Activated CD4-positive, alpha-beta T cell treated with anti-CD3 and anti-CD28 coated beads, Interleukin-2, amount 50 U/mL, for 16 hours (primary cell): ENCODE data around the gene GSTA4.
"Not testable (repeated sequence)": the region's sequence is repeated elsewhere in the genome, so short reads cannot be mapped to it uniquely, and the experiment has no call there.

Source experiments
- DNase-seq: peaks from one replicate; pipeline ENCODE4 v3.0.0-alpha.2; 2020

The GSTA4 gene

DNA sequence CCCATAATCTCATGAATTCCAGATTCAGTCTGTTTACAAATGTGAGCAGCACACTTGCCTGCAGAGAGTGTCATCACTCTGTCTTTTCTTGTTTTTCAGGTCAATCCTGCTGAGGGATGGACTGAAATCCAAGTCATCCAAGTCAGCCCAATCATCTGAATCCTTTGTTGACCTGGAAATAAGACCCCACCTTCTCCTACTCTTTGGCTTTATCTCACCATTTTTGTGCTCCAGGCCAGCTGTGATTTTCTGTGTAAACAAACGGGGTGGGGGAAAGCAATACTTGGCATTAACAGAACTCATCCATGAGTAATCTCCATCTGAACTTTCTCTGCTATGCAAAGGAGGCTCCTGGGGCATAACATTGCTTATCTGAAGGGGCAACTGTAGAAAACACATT lies 16.9 kb upstream of the GSTA4 start:
- DNase-seq = no peak

DNA sequence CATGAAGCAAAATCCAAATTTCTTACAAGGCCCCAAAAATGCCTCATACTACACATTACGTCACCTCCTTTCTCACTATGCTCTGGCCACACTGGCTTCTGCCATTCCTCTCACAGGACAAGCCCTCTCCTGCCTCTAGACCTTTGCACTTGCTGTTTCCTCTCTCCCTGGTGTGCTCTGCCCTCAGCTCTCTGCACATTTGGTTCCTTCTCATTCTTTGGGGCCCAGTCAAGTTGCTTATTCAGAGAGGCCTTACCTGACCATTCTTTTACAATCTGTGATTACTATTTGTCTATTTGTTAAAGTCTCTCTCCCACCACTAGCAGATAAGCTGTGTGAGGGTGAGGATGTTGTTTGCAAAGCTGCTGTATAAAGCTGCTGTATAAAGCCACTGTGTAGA lies 15.4 kb upstream of the GSTA4 start:
- no peak for DNase-seq

DNA sequence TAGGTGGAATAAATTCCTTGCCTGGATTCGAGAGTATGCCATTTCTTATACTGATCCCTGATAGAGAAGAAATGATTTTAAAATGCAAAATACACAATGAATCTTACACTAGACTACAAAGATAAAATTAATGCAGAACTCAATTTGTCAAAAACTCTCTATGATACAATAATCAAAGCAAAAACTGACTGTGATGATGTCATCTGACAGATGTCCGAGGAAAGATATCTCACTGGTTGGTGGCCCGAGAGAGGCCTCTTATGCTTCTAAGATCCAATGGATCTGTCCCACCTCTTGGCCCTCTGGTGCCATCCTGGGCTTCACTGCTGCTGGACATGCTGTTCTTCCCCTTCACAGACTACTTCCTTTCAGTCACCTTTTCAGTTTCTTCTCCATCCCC lies 14.4 kb upstream of the GSTA4 start:
- DNase-seq = no peak

DNA sequence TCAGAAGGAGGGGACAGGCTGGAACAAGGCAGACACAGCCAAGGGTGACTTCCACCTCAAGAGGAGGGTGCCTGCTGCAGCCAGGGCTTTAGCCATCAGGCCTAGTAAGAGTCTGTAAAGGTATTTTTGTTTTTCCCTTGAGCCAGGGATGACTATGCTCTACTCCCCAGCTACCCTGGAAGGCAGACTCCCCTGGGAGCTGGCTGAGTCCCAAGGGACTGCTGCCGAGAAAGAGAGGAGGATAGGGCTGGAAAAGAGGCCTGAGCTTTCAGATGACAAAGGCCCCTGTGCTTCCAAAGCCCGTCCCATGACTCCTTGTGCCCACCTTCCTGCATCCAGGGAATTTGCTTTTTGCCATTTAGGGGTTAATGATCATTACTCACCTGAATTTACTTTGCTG lies 14.0 kb upstream of the GSTA4 start:
- no peak for DNase-seq

DNA sequence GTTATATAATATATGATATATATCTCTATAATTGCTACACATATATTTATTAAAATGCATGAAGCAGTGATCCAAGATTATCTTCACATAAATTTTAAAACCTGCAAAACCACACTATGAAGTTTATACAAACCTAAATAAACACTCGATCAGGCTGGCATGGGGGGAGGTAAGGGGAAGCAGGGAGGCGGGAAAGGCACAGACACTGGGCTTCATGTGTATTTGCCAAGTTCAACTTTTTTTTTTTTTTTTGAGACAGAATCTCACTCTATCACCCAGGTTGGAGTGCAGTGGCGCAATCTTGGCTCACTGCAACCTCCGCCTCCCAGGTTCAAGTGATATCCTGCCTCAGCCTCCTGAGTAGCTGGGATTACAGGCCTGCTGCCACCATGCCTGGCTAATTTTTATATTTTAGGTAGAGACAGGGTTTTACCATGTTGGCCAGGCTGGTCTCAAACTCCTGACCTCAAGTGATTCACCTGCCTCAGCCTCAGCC lies 13.2 kb upstream of the GSTA4 start:
- not testable (repeated sequence) for DNase-seq

DNA sequence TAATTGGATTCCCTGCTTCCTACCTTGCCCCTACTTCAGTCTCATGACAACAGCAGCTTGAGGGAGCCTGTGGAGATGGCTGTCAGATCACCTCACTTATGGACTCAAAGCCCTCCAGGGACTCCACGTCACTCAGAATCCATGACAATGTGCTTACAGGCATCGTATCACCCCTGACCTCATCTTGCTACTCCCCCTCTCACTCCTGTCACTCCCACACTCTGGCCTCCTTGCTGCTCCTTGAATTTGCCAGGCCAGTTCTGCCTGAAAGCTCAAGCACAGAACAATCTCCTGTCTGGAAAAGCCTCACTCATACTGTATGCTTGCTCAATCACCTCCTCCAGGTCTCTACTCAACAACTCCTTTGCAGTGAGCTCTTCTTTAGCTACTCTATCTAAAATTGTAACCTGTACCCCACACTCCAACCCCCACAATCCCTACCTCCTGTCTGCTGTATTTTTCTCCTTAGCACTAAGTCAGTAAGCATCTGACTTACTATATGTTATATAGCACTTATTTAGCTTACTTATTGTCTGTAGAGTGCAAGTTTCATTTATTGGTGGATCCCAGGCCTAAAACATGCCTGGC lies 10.7 kb upstream of the GSTA4 start:
- no peak for DNase-seq

DNA sequence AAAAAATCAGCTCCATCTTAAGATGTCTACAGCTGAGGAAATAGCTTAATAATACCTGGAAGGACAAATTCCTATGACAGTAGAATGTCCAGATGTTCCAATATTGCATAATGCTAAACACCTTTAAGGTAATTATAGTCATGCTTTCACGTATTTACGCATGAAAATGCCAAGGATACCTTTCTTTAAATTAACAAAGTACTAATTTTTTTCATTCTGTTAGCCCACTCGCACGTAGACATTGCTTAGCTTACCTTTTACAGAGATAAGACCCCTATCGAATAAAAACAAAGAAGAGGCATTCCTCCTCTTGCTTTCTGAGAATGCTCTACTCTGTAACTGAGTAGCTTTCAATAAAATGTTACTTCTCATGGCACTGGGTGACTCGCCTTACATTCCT lies 4.4 kb upstream of the GSTA4 start:
- DNase-seq = no peak

DNA sequence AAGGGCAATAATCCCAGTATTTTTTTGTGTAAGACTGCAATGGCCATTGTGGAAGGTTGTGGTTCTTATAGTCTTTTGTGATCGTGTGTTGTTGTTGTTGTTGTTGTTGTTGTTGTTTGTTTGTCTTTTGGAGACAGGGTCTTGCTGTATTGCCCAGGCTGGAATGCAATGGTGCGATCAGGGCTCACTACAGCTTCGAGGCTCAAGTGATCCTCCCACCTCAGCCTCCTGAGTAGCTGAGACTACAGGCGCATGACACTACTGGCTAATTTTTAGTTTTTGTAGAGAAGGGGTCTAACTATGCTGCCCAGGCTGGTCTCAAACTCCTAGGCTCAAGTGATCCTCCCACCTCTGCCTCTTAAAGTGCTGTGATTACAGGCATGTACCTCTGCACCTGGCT lies 3.5 kb upstream of the GSTA4 start:
- DNase-seq = no peak

DNA sequence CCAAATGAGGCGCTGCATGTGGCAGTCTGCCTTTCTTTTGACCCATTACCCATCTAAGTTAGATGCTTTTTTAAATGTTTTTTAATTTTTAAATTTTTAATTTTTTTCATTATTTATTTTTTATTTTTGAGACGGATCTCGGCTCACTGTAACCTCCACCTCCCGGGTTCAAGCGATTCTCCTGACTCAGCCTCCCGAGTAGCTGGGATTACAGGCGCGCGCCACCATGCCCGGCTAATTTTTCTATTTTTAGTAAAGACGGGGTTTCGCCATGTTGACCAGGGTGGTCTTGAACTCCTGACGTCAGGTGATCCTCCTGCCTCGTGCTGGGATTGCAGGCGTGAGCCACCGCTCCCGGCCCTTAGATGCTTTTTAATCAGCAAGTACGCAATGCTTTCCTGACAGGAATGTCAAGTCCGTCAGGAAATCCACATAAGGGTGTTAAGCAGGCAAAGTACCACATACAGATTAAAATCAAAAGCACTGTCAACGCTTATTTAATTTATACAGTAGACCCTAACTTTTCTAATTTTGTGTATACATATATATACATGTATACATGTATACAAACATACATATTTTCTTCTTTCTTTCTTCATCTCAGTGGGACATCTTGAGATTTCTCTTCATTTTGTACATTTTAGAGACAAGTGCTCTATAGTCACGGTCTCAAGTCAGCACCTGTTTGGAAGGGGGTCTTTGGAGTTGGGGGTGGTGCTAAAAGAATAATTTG lies 995 bp upstream of the GSTA4 start:
- DNase-seq = peak; percentile 18

DNA sequence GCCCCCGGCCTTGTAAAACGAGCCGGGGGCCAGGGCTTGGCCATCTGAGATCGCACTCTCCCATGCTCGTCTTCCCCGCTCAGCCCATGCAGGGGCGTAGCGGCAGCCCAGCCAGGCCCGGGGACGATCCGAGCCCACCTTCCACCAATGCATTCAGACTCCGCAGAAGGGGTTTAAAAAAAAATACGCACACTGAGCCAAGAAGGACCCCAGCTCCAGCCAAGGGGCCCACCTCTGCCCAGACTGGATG lies 320 bp downstream of the GSTA4 start:
- DNase-seq = peak; percentile 14

DNA sequence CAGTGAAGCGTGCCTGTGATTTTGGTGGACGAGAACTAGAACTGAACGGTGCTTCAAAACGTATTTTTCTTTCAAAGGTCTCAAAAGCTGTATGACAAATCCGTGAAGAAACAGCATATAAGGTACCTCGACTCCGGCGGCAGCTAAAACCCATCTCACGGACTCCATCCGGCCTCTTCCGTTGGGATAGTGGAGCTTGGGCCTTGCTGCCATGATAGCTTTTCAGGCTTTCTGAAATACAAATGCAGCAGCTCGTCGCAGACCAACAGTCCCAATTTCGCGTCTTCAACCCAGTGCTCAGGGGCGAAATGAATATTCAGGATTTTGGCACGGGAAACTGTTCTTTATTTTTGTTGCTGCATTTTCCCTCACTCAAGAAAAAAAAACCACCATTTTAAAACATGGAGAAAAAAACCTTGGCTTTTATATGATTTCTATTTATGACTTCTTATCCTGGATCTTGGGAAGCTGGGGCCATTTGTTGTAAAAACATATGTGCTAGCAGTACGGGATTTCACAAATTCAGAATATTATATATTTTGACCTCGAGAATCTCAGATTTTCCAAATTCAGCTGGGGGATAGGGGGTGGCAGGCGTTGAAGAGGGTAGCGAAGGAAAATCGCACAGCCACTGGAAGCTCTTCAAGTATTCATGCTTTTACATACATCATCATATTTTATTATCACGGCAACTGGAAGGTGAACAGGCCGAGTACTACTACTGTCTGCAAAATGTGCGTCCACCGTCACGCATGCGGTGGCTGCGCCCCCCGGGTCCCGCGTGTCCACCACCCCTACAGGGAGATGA lies 849 bp downstream of the GSTA4 start:
- DNase-seq = no peak

DNA sequence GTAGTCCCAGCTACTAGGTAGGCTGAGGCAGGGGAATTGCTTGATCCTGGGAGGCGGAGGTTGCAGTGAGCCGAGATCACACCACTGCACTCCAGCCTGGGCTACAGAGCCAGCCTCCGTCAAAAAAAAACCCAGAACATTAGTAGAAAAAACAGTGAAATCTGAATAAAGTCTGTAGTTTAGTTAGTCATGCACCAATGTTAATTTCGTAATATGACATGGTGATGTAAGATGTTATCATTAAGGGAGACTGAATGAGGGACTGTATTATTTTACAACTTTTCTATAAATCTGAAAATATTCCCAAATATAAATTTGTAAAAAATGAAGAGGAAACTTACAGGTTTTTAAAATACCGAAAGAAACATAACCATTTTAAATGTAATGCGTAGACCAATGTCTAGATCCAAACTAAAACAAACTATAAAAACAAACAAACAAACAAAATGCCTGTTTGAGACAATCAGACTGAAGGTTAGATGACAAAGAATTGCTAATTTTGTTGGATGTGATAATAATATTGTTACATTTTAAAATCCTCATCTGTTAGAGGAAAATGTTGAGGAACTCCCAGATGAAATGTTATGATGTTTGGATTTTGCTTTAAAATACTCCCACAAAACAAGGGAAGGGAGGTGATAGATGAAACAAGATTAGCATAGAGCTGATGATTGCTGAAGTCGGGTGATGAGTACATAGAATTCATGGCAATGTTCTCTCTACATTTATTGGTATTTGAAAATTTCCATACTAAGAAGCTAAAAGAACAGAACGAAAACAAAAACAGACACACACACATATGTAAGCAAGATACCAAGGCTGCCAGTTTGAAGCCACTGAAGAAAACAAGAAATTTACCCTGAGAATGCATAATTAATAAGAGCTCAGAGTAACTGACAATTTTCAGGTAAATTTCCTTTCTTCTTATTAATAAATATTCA lies 1.8 kb downstream of the GSTA4 start:
- DNase-seq = no peak

DNA sequence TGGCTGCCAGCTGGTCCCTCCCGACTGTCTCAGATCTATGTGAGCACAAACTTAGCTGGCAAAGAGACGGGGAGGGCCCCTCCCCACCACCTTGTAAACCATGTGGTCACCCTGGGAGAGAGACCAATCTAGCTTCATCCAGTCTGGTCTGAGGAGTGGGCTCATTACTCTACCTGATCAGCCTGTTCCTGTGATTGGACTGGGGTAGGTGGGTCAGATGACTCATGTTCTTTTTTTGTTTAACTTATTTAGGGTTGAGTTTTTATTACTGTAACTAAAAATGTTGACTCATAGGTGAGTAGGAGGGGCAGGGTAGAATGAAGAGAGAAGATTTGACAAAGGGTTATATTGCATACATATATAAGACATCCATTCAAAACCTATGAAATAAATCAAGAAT lies 4.7 kb downstream of the GSTA4 start:
- peak; percentile 40 for DNase-seq

DNA sequence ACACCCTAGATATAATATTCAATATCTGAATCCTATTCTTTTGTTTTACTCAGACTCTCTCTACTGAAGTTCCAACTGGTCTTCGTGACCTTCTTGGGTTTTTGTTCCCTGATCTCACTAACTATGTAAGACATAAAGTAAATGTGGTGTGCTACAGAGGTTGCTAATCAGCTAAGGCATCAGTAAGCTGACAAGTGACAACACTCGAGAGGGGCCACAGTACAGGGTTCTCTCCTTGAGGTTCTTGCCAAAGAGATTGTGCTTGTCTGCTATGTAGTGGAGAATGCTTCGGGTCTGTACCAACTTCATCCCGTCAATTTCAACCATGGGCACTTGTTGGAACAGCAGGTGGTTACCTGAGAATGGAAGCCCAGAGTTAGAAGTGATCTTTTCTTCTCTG lies 9.9 kb downstream of the GSTA4 start:
- no peak for DNase-seq

DNA sequence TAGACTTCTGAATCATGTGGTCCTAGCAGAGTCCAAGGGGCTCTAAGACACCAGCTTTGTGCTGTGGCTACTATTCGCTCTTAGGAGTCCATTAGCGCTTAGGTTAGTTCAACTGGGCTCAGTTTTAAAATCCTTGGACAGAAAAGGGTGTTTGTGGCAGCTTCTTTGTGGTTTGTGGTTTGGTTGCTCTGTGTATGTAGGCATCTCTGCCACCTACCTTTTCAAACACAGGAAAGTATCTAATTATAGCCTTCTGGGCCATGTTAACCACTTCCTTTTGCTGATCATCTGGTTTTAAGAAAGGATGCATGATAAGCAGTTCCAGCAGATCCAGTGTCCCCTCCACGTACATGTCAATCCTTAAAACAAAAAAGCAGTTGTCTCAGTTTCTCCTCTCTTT lies 10.8 kb downstream of the GSTA4 start:
- DNase-seq = peak; percentile 89

DNA sequence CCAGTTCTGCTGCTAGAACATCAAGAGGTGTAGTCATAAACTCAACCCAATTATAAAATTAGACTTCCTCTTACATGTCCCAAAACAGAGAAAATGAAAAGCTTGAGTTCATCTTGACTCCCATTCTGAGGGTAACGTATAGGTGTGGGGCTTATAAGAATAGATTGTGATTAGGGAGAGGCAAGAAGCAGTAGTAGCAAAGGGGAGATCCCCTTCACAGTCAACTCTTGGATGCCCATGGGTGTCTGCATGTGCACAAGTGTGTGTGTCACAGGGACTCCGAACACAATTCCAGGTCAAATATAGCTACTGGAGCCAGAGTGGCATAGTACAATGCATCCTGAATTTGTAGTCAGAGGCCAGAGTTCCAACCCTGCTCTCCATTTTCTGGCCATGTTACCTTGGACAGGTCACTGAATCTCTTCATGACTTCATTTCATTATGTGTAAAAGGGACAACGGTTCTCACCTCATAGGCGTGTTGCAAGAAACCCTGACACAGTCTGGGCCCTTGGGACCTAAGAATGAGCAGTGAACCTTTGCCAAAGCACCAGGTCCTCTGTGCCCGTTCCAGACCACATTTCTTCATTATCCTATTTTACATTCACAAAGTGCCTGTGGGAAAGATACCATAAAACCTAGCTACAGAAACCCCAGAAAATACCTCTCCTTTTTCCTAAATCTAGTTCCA lies 11.8 kb downstream of the GSTA4 start:
- no peak for DNase-seq

DNA sequence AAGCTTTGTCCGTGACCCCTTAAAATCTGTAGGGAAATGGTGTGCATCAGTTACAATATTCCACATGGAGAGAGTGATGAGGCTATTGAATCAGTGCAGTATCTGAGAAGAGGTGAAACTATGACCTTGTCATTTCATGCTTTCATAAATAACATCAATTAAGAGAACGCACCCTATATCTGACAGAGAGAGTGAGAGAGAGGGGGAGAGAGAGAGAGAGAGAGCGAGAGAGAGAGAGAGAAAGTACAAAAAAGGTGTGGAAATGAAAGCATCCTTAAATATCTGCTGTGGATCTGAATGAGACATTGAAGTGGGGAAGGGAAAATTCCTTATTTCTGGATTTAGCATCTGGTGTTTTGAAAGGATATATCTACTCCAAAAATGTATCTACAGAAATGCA lies 12.4 kb downstream of the GSTA4 start:
- DNase-seq = no peak

DNA sequence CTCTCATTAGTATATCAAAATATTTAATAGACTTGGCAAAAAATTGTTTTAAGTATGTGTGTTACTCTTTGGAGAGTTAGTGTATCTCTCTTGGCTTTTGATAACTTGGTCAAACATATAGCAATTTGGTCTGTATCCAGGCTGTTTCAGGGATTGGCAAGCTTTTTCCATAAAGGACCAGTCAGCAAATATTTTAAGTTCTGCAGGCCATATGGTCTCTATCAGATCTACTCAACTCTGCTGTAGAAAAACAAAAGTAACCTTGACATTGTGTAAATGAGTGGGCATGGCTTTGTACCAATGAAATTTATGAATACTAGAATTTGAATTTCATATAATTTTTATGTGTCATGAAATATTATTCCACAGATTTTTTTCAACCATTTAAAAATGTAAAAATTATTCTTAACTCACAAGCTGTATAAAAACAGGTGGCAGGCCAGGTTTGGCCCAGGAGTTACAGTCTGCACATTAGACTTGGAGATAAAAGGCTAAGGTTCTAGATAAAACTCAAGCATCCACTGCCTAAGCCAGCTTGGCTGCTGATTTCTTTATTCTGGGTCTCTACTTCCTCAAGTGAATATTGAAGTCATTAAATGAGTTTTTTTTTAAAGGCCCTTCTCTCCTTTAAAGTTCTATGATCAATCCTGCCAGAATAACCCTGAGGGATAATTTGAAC lies 13.7 kb downstream of the GSTA4 start:
- DNase-seq = no peak

DNA sequence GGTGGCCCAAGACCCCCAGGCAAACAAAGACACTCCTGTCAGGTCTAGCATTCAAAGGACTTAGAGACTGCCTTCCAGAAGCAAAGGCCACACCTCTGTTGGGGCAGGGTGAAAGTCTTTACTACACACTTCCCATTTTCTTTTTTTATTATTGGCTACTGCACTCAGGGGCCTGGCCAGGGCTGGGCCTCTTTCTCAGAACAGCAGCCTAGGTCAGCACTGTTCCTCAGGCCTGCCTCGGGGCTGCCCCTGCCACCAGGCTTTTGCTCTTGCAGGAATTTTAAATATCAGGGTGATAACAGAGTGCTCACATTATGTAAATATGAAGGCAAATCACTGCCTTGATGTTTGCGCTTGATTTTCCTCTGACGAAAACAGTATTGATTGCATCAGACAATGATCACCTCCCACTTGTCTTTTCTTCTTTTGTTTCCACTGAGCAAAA lies 18.5 kb downstream of the GSTA4 start:
- peak; percentile 28 for DNase-seq

DNA sequence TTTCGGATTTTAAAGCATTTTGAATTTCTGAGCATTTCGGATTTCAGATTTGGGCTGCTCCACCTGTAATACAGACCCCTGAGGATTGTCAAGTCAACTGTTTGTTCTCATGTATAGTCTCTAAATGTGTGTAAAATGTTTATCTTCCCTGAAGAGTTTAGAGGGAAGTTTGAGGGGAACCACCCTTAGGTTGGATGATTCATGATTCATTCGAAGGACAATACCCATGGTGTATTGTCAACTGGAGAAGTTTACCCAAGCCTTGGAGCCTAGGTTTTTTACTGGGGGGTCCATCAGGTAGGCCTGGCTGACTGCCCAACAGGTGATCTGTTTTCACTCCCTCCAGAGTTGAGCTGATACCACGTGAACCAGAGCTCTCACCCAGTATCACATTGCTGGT lies 18.9 kb downstream of the GSTA4 start:
- no peak for DNase-seq

DNA sequence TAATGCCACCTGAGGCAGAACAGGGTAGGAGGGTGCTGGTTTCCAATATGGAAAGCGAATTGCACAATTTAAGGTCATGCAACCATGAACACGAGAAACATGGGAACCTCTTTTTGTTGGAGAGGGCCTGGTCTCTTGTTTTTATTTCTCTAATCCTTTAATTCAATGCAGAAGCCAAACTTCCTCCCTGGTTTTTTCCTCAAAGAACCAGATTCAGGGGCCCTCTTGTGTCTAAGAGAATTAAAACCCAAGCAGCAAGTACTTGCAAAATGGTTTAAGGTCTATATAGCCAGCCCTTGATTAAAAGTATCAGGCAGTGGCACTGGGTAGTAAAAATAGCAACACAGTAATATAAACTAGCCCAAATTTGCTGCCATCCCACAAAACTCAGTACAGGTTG lies 19.5 kb downstream of the GSTA4 start:
- DNase-seq = no peak

DNA sequence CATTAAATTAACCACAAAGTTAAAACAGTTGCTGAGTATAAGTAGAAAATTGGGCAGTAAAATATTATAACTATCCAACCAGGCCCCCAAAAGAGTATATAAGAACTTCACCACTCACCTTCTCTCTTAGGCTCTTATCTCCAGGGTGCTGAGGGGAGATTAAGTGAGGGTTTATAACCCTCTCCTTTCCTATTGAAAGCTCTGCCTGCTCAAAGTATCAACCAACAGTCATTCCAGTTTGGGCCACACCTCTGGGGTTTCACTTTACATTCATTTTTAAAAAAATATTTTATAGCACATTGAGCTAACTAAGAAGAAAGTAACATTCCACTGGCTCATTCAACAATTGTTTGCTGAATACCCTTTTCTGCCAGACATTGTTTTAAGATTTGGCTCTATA lies 22.1 kb downstream of the GSTA4 start:
- no peak for DNase-seq
